Stimulated activated CD8-positive, alpha-beta memory T cell treated with anti-CD3 and anti-CD28 coated beads, Interleukin-7, amount 100 ng/mL, for 4 hours (primary cell): ENCODE results near the gene UHRF1.
"Not testable (repeated sequence)": the region's sequence is repeated elsewhere in the genome, so short reads cannot be mapped to it uniquely, and the experiment has no call there.

Source experiments
- DNase-seq, 2 donors: peaks; one replicate each; pipeline ENCODE4 v3.0.0-alpha.2; 2020; ENCODE audit warnings: low read depth in 2 of 2

Gene UHRF1

DNA sequence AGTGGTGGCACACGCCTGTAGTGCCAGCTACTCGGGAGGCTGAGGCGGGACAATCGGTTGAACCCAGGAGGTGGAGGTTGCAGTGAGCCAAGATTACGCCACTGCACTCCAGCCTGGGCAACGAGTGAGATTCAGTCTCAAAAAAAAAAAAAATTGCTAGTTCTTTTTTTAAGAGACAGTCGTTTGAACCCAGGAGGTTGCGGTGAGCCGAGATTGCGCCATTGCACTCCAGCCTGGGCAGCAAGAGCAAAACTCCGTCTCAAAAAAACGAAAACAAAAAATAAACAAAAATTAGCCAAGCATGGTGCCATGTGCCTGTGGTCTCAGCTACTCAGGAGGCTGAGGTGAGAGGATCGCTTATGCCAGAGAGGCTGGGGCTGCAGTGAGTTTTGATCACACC lies 8.4 kb upstream of the UHRF1 start:
- DNase-seq: not testable (repeated sequence)

DNA sequence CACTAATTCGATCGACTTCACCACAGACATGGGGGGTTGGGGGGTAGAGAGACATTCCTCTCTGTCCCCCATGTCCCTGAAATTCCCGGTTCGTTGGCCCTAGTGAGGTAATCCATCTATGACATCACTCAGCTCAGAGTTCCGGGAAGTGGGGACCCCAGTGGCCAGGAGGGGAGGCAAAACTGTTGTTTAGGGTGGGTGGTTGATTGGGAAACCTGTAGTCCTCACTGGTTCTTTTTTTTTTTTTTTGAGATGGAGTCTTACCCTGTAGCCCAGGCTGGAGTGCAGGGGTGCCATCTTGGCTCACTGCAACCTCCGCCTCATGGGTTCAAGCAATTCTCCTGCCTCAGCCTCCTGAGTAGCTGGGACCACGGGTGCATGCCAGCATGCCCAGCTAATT lies 6.5 kb upstream of the UHRF1 start, which contains the start of gene ARRDC5:
ARRDC5 (minus strand) TSS at position 101 of the 400 bp plus-strand sequence; CDS start at position 30, 71 bp downstream.
- no peak for DNase-seq

DNA sequence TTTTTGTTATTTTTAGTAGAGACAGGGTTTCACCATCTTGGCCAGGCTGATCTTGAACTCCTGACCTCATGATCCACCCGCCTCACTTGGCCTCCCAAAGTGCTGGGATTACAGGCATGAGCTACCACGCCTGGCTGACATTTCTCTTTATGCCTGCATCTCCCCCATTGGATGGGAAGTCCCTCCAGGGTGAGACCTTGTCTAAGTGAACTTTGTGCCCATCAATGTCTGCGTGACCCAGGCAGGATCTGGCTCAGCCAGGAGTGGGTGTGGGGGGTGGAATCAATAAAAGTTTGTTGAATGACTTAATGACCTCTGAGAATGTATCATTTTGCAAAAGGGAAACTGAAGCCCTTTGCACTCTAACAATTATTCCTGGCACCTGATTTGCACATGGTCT lies 4.8 kb upstream of the UHRF1 start:
- no peak for DNase-seq

DNA sequence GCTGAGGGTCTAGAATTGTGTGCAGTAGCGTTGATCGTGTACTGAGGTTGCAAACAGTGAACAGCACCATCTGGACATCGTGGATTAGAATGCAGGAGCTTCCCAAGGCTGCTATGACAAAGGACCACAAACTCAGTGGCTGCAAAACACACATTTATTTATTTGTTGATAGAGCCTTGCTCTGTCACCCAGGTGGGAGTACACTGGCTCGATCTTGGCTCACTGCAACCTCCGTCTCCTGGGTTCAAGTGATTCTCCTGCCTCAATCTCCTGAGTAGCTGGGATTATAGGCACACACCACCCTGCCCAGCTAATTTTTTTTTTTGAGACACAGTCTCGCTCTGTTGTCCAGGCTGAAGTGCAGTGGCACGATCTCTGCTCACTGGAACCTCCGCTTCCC lies 2.3 kb upstream of the UHRF1 start:
- DNase-seq: no peak

DNA sequence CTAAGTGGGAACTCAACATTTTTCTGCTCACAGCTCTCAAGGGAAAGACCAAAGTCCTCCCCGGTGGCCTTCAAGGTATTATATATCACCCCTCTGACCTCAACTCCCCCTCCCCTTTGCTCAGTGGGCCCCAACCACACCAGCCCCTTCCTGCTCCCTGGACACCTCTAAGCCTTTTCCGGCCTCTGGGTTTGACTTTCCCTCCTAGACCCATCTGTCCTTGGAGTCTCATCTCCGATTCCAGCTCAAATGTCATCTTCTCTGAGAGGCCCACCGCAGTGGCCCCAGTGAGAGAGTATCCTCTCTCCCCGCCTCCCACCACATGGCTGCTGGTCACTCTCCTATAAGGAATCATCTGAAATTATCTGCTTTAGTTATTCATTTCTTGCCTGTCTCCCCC lies 941 bp upstream of the UHRF1 start:
- DNase-seq: no peak

DNA sequence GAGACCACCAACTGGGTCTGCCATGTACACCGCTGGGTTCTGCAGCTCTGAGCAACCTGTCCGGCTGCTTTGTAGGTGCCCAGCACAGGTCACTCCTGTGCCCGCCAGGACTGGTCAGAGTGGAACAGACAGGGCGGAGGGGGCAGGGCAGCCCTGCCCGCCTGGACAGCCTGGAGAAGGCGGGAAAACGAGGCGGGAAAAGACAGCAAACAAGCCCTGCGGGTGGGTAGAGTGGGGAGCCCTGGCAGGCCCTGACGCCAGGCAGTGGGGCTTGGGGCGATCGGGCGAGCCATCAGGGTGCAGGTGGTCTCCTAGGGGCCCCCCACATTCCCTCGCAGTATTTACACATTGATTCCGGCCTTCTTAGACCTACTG lies 533 bp upstream of the UHRF1 start:
- no peak for DNase-seq

DNA sequence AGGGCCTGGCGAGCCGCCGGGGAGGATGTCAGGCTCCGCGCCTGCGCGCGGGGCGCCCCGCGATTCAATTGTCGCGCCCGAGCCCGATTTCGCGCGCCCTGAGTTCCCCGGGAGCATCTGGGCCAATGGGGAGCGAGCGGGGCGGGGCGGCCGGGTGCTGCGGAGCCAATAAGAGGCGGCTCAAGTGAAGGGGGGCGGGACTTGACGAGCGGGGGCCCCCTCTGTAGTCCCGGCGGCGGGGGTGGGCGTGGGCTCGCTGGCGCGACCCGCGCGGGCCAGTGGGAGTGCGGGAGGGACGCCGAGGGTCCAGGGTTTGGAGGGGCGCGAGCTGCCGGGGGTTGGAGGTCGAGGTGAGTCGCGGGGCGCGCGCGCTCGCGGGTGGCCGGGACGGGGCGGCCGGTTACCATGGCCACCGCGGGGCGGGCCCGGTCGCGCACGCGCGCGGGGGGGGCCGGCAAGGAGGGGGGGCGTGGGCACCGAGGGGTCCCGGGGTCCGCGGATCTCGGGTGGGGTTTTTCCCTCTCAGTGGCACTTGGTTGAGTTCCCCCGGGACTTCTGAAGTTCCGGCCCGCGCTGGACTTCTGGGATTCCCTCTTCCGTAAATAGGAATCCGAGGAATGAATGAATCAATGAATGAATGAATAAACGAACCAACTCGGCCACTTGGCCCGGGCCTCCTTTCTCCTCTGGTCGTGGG lies 744 bp downstream of the UHRF1 start:
- DNase-seq: peak; percentile 83 to 91

DNA sequence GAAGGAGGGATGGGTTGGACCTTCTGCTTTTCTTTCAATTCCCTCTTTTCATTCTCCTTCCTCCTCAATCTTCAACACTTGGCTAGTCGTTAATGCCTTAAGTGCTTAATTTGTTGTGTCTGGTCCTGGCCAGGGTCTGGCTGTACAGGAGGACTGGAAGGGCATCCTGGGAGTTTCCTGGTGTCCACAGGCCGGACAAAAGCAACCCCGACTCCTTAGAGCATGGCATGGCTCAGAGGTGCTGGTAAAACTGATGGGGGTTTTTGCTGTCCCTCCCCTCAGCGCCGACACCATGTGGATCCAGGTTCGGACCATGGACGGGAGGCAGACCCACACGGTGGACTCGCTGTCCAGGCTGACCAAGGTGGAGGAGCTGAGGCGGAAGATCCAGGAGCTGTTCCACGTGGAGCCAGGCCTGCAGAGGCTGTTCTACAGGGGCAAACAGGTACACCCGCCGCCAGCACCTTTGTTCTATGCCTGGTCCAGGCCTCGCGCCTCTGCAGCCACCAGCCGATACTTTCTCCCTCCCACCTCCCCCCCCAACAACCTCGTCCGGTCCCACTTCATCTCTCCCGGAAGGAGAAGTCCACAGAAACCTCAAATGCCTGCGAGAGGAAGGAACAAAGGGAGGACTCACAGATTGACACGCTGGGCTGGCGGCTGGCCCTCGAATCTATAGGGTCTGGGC lies 1.4 kb downstream of the UHRF1 start:
- DNase-seq: no peak

DNA sequence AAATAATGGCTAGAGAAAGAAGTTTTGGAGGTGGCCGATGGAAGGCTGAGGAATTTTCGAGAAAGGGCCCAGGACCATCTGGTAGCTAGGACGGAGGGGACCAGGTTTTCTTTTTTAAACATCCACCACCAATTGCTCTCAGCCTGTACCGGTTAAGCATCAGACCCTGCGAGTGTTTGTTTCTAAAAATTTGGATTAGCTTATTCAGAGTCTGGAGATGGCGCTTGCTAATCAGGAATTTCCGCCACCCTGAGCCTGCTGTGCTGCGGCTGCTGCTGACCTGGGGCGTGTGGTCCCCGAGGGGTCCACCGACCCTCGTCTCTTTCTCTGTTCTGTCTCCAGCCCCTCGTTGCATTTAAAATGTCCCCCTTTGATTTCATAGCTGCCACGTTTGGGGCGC lies 2.0 kb downstream of the UHRF1 start:
- DNase-seq: no peak

DNA sequence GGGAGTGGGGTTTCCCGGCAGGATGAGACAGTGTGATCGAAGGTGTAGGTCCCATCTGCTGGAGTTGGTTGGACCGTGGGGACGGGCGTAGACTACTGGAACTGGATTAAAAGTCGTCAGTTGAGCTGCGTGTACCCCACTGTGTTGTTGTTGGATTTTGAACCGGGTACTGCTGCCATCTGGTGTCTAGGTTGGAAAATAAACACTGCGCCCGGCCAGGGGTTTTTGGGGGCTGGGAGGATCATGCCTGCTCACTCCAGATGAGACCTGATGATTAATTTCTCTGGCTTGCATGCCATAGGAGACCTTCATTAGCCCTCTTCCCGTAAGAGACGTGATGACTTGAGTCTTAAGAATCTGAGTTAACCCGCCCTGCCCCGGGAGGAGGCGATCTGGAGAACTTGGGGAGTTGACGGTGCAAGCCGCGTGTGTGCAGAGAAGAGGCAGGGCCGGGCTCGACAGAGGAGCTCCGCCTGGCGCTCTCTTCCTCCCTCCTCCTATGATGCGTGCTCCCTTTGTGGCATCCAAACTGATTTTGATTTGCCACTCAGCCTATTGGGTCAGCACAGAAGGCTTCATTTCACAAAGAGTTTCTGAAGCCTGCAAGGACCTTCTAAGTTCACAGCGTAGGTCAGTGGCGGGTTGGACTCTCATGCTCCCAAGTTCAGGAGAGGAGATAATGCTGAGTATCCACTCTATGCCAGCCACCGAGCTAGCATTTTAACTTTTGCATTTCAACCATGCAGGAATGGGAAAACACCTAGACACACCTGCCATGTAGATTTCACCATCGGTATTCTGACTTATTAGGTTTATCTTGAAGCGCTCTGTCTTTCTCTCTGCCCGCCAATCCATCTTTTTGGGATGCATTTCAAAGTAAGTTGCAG lies 2.7 kb downstream of the UHRF1 start:
- DNase-seq: peak; percentile 48 to 59

DNA sequence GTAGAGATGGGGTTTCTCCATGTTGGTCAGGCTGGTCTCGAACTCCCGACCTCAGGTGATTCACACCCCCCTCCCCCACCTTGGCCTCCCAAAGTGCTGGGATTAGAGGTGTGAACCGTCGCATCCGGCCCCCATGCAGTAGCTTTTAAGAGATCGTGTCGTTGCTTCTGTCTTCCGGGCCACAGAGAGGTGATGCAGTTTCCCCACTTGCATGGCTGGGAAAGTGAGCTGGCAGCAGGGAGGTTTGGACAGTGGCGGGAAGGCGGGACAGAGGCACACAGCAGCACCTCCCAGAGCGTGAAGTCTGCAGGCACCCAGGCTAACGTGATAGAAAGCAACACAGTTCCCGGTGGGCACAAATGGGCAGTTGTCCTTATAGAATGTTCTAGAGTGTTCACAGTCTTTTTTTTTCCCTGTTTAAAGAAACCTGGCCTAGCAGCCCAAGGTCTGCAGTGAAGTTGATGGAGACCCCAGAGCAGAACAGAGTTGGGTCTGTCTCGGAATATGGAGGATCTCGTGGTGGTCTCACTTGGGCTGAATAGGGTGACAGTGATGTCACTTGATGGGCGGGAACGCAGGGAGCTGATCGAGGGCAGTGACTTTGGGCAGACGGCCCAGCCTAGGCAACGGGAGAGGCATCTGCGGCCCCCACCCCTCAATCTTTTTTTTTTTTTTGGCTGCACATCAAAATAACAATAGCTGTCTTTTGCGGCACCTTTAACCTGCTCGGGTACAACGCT lies 4.9 kb downstream of the UHRF1 start:
- peak; percentile 12 to 26 for DNase-seq

DNA sequence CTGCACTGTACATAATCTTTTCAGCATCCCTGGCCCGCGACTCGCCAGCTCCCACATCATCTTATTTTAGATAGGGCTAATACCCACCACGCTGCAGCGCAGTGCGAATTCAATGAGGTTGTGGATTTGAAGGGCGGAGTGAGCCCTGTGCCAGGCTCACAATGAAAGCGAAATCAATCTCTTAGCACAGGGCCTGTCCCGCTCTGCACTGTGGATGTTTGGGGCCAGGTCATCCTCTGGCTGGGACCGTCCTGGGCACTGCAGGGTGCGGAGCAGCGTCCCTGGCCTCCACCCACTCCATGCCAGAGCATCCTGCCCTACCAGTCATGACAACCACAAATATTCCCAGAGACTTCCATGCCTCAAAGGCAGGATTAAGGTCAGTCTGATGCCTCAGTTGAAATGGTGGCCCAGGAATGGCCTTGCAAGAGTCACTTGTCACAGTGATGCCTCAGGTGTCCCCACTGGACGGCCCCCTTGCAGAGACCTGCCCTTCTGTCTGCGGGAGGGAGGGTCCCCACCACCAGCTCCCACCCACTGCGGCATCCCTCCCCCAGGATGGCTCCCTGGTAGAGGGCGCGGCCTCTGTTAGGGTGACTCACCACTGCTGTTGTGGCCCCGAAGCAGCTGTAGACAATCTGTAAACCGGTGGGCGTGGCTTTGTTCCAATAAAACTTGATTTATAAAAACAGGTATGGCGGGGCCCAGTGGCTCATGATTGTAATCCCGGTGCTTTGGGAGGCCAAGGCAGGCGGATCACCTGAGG lies 5.6 kb downstream of the UHRF1 start:
- peak; percentile 69 to 72 for DNase-seq

DNA sequence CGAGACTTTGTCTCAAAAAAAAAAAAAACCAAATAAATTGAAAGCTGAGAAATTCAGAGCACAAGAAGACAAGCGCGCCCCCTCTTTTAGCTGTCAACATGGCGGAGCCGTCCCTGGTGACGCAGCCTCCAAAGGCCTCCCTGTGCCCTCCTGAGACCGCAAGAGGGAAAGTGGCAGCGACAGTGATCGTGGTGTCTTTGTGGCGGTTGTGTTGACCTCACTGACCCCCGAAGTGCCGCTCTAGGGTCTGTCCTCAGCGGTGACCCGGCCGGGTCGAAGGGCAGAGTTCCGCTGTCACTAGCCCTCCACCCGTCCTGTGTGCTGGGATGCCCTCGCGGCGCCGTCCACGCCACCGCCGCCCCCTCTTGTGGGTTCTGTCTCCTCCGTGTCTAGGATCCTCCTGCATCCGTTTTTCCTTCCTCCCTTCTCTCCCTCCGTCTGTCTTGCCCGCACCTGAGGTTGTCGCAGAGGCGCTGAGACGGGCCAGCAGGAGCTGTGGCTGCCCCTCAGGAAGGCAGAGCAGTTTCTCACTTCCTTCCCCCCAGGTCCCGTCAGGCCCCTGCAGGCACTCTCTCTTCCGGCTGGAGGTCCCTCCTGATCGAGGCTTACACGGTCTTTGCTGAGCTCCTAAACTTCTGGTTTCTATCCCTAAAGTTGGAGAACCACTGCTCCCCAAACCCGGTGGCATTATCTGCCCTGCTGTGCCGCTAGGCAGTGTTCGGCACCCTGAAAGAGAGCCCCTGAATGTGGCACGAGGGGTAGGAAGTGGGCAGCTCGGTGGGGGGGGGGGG lies 7.2 kb downstream of the UHRF1 start:
- DNase-seq: peak in 1 of 2 donors; percentile 38

DNA sequence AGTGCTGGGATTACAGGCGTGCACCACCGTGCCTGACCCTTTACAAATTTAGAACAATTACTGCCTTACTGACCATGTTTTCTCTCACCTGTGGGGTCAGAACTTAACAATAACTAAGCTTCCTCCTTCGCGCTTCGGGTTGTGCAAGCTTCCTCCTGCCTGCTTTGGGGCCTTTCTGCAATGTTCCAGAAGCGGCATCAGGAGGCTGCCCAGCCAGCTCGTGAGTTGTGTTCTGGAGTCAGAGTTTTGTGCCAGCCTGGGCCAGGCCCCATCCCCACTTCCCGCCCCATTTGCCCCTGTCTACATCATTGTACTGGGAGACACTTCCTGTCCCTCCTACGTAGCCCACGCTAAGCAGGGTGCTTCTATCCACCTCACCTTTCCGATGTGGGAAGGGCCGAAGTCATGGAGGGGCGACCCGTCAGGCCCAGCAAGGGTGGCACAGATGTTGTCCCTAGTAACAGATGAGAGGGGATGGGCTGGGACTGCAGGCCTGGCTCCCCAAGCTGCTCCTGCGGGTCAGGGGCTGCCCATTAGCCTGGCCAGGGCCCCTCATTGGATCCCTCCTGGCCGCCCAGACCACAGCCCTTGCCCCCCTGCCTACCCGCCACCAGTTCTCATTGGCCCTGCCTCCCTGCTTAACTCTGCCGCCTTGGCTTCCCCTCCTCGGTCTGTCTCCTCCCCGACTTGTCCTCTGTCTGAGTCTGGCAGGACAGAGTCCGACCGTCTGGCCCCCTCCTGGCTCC lies 13.4 kb downstream of the UHRF1 start:
- DNase-seq: no peak

DNA sequence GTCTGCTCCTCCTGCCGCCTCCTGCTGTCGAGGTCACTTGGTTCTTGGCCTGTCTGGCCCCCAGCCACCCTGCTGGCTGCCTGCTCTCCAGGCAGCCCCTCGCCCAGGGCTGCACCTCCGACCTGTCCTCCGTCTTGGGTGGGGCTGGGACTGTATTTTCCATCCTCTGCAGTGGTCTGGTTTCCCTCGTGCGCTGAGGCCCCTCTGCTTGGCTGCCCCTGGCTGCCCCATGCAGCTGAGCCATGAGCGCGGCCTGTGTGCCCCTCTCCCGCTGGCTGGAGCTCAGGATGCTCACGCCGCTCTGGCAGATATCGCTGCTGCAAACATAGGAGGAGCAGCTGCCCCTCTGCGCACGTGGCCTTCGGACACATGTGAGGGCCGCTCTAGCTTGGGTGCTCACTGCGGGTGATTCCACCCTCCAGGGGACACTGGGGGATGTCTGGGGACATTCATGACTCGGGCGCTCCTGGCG lies 14.0 kb downstream of the UHRF1 start:
- DNase-seq: no peak

DNA sequence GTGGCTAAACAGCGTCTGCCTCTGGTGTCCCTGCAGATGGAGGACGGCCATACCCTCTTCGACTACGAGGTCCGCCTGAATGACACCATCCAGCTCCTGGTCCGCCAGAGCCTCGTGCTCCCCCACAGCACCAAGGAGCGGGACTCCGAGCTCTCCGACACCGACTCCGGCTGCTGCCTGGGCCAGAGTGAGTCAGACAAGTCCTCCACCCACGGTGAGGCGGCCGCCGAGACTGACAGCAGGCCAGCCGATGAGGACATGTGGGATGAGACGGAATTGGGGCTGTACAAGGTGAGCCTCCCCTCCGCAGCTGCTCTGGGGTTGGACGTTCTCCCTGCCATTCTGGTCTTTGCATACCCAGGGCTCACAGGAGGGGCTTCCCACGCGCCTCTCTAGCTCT lies 19.9 kb downstream of the UHRF1 start:
- no peak for DNase-seq

DNA sequence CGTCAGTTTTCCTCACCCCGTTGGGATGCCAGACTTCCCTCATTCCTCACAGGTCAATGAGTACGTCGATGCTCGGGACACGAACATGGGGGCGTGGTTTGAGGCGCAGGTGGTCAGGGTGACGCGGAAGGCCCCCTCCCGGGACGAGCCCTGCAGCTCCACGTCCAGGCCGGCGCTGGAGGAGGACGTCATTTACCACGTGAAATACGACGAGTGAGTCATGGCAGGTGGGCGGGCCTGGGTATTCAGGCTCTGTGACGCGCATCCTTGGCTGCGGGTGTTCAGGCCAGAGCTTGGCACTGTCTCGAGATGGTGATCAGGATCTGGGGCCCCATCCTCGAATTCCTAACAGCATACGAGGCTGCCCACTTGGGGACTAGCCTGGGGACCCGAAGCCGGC lies 21.4 kb downstream of the UHRF1 start:
- no peak for DNase-seq

DNA sequence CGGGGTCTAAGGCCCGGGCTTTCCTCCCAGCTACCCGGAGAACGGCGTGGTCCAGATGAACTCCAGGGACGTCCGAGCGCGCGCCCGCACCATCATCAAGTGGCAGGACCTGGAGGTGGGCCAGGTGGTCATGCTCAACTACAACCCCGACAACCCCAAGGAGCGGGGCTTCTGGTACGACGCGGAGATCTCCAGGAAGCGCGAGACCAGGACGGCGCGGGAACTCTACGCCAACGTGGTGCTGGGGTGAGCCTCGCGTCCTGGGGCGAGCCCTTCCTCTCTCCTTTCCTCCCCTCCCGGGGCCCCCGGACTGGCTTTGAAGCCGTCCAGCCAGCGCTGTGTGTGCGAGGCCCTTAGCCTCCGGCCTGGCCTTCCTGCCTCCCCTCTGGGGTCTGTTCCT lies 23.4 kb downstream of the UHRF1 start:
- DNase-seq: no peak

DNA sequence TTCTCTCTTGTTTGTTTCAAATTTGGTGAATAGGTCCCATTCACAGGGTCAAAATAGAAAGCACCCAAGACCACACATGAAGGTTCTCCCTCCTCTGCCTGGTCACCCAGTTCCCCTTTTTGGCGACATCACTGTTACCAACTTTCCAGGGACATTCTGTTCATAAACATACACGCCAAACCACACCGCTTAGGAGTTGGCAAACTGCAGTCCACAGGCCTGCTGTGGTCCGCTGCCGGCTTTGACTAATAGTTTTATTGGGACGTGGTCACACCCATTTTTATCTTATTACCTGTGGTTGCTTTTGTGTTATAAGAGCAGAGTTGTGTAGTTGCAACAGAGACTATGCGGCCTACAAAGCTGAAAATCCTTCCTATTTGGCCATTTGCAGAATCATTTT lies 24.2 kb downstream of the UHRF1 start:
- no peak for DNase-seq
